PC-3 (cell line): Measurements from ENCODE around the gene GPS1. TPM values are rescaled to one million over a fixed set of nuclear protein-coding genes. Genes with fewer than 3 reads are reported as not detected.

Experiments used
- ATAC-seq: fragments of 200-7000 bp; cut with Tn5 transposase; 2 replicates; pipeline ENCODE4 v1.9.1; 2020; ENCODE audit warnings: mild to moderate bottlenecking, moderate library complexity
- BruUV-seq: library from RNA; stranded (reverse); fragments of 400-500 nt; replicated peaks from 2 replicates; lab custom pipeline; 2021; lab: Mats Ljungman, UMichigan
- CTCF ChIA-PET: fragments of 300-600 bp; sonication (Branson Sonifier 250); formaldehyde crosslinking; loops from one replicate; lab custom pipeline; 2022; ENCODE audit warnings: antibody characterized with exemption; lab: Charles Lee
- POLR2A ChIA-PET: fragments of 300-600 bp; sonication (Branson Sonifier 250); formaldehyde crosslinking; loops from one replicate; lab custom pipeline; 2022; ENCODE audit warnings: antibody characterized with exemption; ENCODE audit not compliant: unreplicated experiment; lab: Charles Lee
- DNase-seq: peaks from one replicate; pipeline ENCODE4 v3.0.0-alpha.2; 2015
- H2AFZ ChIP-seq: fragments of 300-600 bp; sonication (generic); 2 replicates; pipeline ENCODE4 v1.6.0; 2016; ENCODE audit warnings: antibody characterized with exemption, low read length
- H3F3A ChIP-seq: fragments of 300-600 bp; sonication (generic); one replicate; pipeline ENCODE4 v1.6.0; 2017; ENCODE audit warnings: antibody characterized with exemption, low read length, control low read depth, mild to moderate bottlenecking; ENCODE audit not compliant: unreplicated experiment
- H3K27ac ChIP-seq: fragments of 300-600 bp; sonication (generic); 2 replicates; pipeline ENCODE4 v1.5.1; 2016; ENCODE audit warnings: mild to moderate bottlenecking, low read length
- H3K27me3 ChIP-seq: fragments of 300-600 bp; sonication (generic); 2 replicates; pipeline ENCODE4 v1.6.1; 2016; ENCODE audit warnings: low read length, mixed read lengths
- H3K36me3 ChIP-seq: fragments of 300-600 bp; sonication (generic); 2 replicates; pipeline ENCODE4 v1.6.1; 2016; ENCODE audit warnings: low read depth, mixed run types, low read length, mixed read lengths
- H3K4me1 ChIP-seq: fragments of 300-600 bp; sonication (generic); 2 replicates; pipeline ENCODE4 v1.5.1; 2016; ENCODE audit warnings: low read length; ENCODE audit not compliant: insufficient read depth
- H3K4me2 ChIP-seq: fragments of 300-600 bp; sonication (generic); 2 replicates; pipeline ENCODE4 v1.6.0; 2016; ENCODE audit warnings: low read length
- H3K4me3 ChIP-seq: fragments of 300-600 bp; sonication (generic); 2 replicates; pipeline ENCODE4 v1.5.1; 2016; ENCODE audit warnings: mild to moderate bottlenecking, low read length, mixed read lengths
- H3K79me2 ChIP-seq: fragments of 300-600 bp; sonication (generic); 2 replicates; pipeline ENCODE4 v1.6.1; 2017; ENCODE audit warnings: low read length, mixed read lengths
- H3K9ac ChIP-seq: fragments of 300-600 bp; sonication (generic); 2 replicates; pipeline ENCODE4 v1.6.0; 2016; ENCODE audit warnings: mild to moderate bottlenecking, low read length
- H3K9me2 ChIP-seq: fragments of 300-600 bp; sonication (generic); replicated peaks from 2 replicates; pipeline ENCODE4 v1.6.1; 2016; ENCODE audit warnings: mixed run types, low read length, mixed read lengths
- H3K9me3 ChIP-seq: fragments of 300-600 bp; sonication (generic); 2 replicates; pipeline ENCODE4 v1.6.1; 2016; ENCODE audit warnings: low read length, mixed read lengths
- H4K20me1 ChIP-seq: fragments of 300-600 bp; sonication (generic); 2 replicates; pipeline ENCODE4 v1.6.1; 2016; ENCODE audit warnings: low read length, mixed read lengths
- CTCF ChIP-seq: fragments of 300-600 bp; sonication (generic); conservative IDR thresholded peaks from 2 replicates; pipeline ENCODE4 v1.5.1; 2017; ENCODE audit warnings: antibody characterized with exemption, low read depth, mild to moderate bottlenecking, low read length
- EZH2 ChIP-seq: fragments of 300-600 bp; sonication (generic); IDR thresholded peaks from one replicate; pipeline ENCODE4 v1.6.1; 2017; ENCODE audit warnings: antibody characterized with exemption, mild to moderate bottlenecking, low read length; ENCODE audit not compliant: unreplicated experiment
- EZH2phosphoT487 ChIP-seq: fragments of 300-600 bp; sonication (generic); IDR thresholded peaks from 2 replicates; pipeline ENCODE4 v1.6.1; 2018; ENCODE audit warnings: mild to moderate bottlenecking, antibody characterized with exemption, low read length, borderline replicate concordance
- intact Hi-C: fragments of 100-400 bp; cut with micrococcal nuclease; formaldehyde crosslinking; loops from 2 replicates; pipeline ENCODE4 v1.9.0; 2023
- total RNA-seq: library from RNA; depleted of rRNA; stranded (reverse); fragments of >200 nt; gene quantifications from 2 replicates; pipeline ENCODE4 v1.2.3, GENCODE V29; 2014

GPS1 gene
- total RNA-seq, 1 experiment from 2014 or later = 240 TPM

- H3K9me2 ChIP-seq = no peaks in the 10 kb centered on the region
- H3K79me2 ChIP-seq = peaks cover 28% of the 10 kb centered on the region
- peaks cover 8% of the 10 kb centered on the region; the same call in 1 of the 2 replicates for H3K4me1 ChIP-seq
- ATAC-seq (no peak), DNase-seq (no peak)
- H3K9ac ChIP-seq = peak overlapping the region; percentile 92; the same call in 1 of the 2 replicates
- H3K9me3 ChIP-seq = no peaks in the 10 kb centered on the region
- TSS peak; percentile 22 for BruUV-seq
- ChIA-PET POLR2A (no interaction called here), CTCF (interaction anchor here (0.7 kb wide), 1 partner anchor 94 kb away, joined by 3 read pairs; no protein-coding TSS in a partner anchor)
- no peaks in the 10 kb centered on the region for H4K20me1 ChIP-seq
- H3K36me3 ChIP-seq = peaks cover 21% of the 10 kb centered on the region
- intact Hi-C loops = no loop called here
- TF ChIP-seq CTCF (no peak), EZH2 (no peak), EZH2phosphoT487 (no peak)
- no peak overlapping the region for H2AFZ ChIP-seq
- no peaks in the 10 kb centered on the region for H3F3A ChIP-seq
- H3K4me2 ChIP-seq = peak overlapping the region; percentile 99
- H3K4me3 ChIP-seq = peak overlapping the region; percentile 100
- no peak overlapping the region for H3K27ac ChIP-seq
- H3K27me3 ChIP-seq = no peaks in the 10 kb centered on the region
Measured at GRCh38 chr17:82053130-82053529, 1.4 kb downstream of the GPS1 start.

GRCh38 chr17:82053556-82054263, 2.0 kb downstream of the GPS1 start:
- Histone ChIP-seq H3K9ac (no peak overlapping the region), H3K27me3 (no peaks in the 10 kb centered on the region), H3K4me1 (peaks cover 8% of the 10 kb centered on the region; the same call in 1 of the 2 replicates), H3K4me2 (peak overlapping the region; percentile 99), H3K9me3 (no peaks in the 10 kb centered on the region), H3K4me3 (no peak overlapping the region; the same call in 1 of the 2 replicates), H4K20me1 (no peaks in the 10 kb centered on the region), H3F3A (no peaks in the 10 kb centered on the region), H2AFZ (no peak overlapping the region), H3K27ac (no peak overlapping the region), H3K79me2 (peaks cover 28% of the 10 kb centered on the region), H3K36me3 (peaks cover 26% of the 10 kb centered on the region), H3K9me2 (no peaks in the 10 kb centered on the region)
- DNase-seq = no peak
- intact Hi-C loops = no loop called here
- CTCF ChIA-PET = no interaction called here
- ATAC-seq = no peak
- POLR2A ChIA-PET = no interaction called here
- no TSS peak for BruUV-seq
- TF ChIP-seq EZH2 (no peak), CTCF (no peak), EZH2phosphoT487 (no peak)

- Histone ChIP-seq H3K4me3 (no peak overlapping the region), H3K9ac (no peak overlapping the region), H3F3A (no peaks in the 10 kb centered on the region), H3K4me2 (no peak overlapping the region), H3K4me1 (peaks cover 8% of the 10 kb centered on the region; the same call in 1 of the 2 replicates), H2AFZ (no peak overlapping the region), H3K9me3 (no peaks in the 10 kb centered on the region), H3K27ac (no peak overlapping the region), H3K9me2 (no peaks in the 10 kb centered on the region), H3K79me2 (peaks cover 28% of the 10 kb centered on the region), H3K36me3 (peaks cover 31% of the 10 kb centered on the region), H4K20me1 (no peaks in the 10 kb centered on the region), H3K27me3 (no peaks in the 10 kb centered on the region)
- ATAC-seq = no peak
- BruUV-seq = no TSS peak
- ChIA-PET CTCF (no interaction called here), POLR2A (no interaction called here)
- intact Hi-C loops = no loop called here
- no peak for TF ChIP-seq EZH2
- TF ChIP-seq EZH2phosphoT487 = no peak
- no peak for TF ChIP-seq CTCF
- DNase-seq = no peak
Measured at GRCh38 chr17:82054351-82055022, 2.8 kb downstream of the GPS1 start.
